ENCODE data around the gene PLA2G4D.

PLA2G4D gene

GRCh38 chr15:42083916-42084315, 10.4 kb downstream of the PLA2G4D start:
- no peaks in the 10 kb centered on the region for H3K4me1 ChIP-seq (ENCODE audit: insufficient read depth, low read length, severe bottlenecking)
- no peaks in the 10 kb centered on the region for H3K9me2 ChIP-seq (ENCODE audit: low read depth, low read length)
- no peak overlapping the region for H3K4me2 ChIP-seq (ENCODE audit: low read length)
- H3K79me2 ChIP-seq (ENCODE audit: insufficient read depth, low read length) = no peaks in the 10 kb centered on the region
- H3F3A ChIP-seq (ENCODE audit: insufficient read depth, low read length) = no peaks in the 10 kb centered on the region
- H2AFZ ChIP-seq (ENCODE audit: low read length) = no peak overlapping the region
- no peaks in the 10 kb centered on the region for H3K27me3 ChIP-seq (ENCODE audit: insufficient read depth, low read length)
- no peaks in the 10 kb centered on the region for H3K9me3 ChIP-seq (ENCODE audit: low read length)
- no peaks in the 10 kb centered on the region for H3K36me3 ChIP-seq (ENCODE audit: insufficient read depth, low read length)
- no peaks in the 10 kb centered on the region for H4K20me1 ChIP-seq (ENCODE audit: insufficient read depth, low read length)
- H3K9ac ChIP-seq (ENCODE audit: low read length) = no peak overlapping the region
- no peak for TF ChIP-seq EZH2 (IDR thresholded peaks at IDR 0.05; ENCODE audit: borderline replicate concordance, low read length)
- no peak overlapping the region for H3K4me3 ChIP-seq (ENCODE audit: low read depth, low read length, poor library complexity, severe bottlenecking)
- H3K27ac ChIP-seq (ENCODE audit: low read depth, low read length, poor library complexity, severe bottlenecking) = no peak overlapping the region

DNA sequence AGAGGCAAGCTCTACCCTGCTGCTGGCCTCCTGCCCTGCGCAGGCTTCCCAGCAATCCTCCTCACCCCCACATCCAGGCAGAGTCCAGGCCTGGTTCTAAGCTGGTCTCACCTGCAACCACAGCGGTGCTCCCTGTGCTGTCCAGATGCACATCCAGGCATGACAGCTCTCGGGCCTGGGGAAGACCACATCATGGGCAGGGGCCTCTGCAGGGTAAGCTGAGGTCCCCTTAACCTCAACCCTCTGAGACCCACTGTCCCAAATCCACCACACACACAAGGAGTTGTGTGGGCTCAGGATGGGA, 10.8 kb downstream of the PLA2G4D start:
- H3K4me2 ChIP-seq (ENCODE audit: low read length) = no peak overlapping the region
- H3K36me3 ChIP-seq (ENCODE audit: insufficient read depth, low read length) = no peaks in the 10 kb centered on the region
- H3K79me2 ChIP-seq (ENCODE audit: insufficient read depth, low read length) = no peaks in the 10 kb centered on the region
- no peaks in the 10 kb centered on the region for H3K4me1 ChIP-seq (ENCODE audit: insufficient read depth, low read length, severe bottlenecking)
- TF ChIP-seq CTCF (IDR thresholded peaks at IDR 0.05; ENCODE audit: low read length) (no peak), EZH2 (IDR thresholded peaks at IDR 0.05; ENCODE audit: borderline replicate concordance, low read length) (no peak)
- no peak overlapping the region for H3K27ac ChIP-seq (ENCODE audit: low read depth, low read length, poor library complexity, severe bottlenecking)
- no peak overlapping the region for H2AFZ ChIP-seq (ENCODE audit: low read length)
- no peaks in the 10 kb centered on the region for H4K20me1 ChIP-seq (ENCODE audit: insufficient read depth, low read length)
- no peaks in the 10 kb centered on the region for H3K9me3 ChIP-seq (ENCODE audit: low read length)
- H3F3A ChIP-seq (ENCODE audit: insufficient read depth, low read length) = no peaks in the 10 kb centered on the region
- H3K27me3 ChIP-seq (ENCODE audit: insufficient read depth, low read length) = no peaks in the 10 kb centered on the region
- H3K9me2 ChIP-seq (ENCODE audit: low read depth, low read length) = no peaks in the 10 kb centered on the region
- H3K4me3 ChIP-seq (ENCODE audit: low read depth, low read length, poor library complexity, severe bottlenecking) = no peak overlapping the region
- H3K9ac ChIP-seq (ENCODE audit: low read length) = no peak overlapping the region

DNA sequence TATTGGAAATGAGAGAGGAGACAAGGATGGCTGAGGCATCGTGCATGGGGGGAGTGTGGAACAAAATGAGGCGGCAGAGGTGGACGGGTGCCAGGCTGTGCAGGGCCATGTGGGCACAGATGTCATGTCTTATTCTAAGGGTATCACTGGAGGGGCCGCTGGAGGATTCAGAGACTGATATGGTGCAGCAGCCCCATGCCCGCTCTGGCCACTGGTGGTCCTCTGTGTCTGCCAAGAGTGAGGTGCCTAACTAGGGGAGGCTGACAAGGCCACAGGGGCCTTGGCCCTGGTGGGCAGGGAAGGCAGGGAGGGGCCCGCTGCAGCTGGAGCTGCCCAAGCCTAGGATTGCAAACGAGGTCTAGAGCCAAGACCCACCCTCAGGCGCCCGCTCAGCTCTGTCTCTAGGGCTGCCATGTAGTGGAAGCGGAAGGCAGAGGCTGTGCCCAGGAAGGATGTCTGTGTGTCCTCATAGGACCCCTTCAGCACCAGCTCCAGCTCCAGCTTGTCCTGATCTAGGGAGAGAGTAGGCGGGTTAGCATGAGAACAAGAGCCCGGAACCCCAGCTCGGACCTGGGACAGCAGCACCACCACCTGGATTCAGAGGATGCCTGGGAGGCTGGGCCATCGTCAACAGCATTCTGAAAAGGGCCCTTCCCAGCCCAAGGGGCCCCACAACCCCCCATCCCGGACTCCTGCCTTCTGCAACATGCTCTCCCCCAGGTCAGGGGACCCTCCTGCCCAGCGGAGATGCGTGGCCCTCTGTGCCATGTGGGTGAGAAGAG, 11.3 kb downstream of the PLA2G4D start:
- Histone ChIP-seq H3K4me3 (ENCODE audit: low read depth, low read length, poor library complexity, severe bottlenecking) (no peak overlapping the region), H2AFZ (ENCODE audit: low read length) (no peak overlapping the region), H3K4me1 (ENCODE audit: insufficient read depth, low read length, severe bottlenecking) (no peaks in the 10 kb centered on the region), H3F3A (ENCODE audit: insufficient read depth, low read length) (no peaks in the 10 kb centered on the region), H4K20me1 (ENCODE audit: insufficient read depth, low read length) (no peaks in the 10 kb centered on the region), H3K4me2 (ENCODE audit: low read length) (no peak overlapping the region), H3K79me2 (ENCODE audit: insufficient read depth, low read length) (no peaks in the 10 kb centered on the region), H3K9ac (ENCODE audit: low read length) (no peak overlapping the region), H3K36me3 (ENCODE audit: insufficient read depth, low read length) (no peaks in the 10 kb centered on the region), H3K9me2 (ENCODE audit: low read depth, low read length) (no peaks in the 10 kb centered on the region), H3K27me3 (ENCODE audit: insufficient read depth, low read length) (no peaks in the 10 kb centered on the region), H3K9me3 (ENCODE audit: low read length) (no peaks in the 10 kb centered on the region), H3K27ac (ENCODE audit: low read depth, low read length, poor library complexity, severe bottlenecking) (no peak overlapping the region)
- TF ChIP-seq EZH2 (IDR thresholded peaks at IDR 0.05; ENCODE audit: borderline replicate concordance, low read length) (no peak), CTCF (IDR thresholded peaks at IDR 0.05; ENCODE audit: low read length) (no peak)

GRCh38 chr15:42082141-42082540, 12.2 kb downstream of the PLA2G4D start:
- no peak overlapping the region for H3K4me2 ChIP-seq (ENCODE audit: low read length)
- H3F3A ChIP-seq (ENCODE audit: insufficient read depth, low read length) = no peaks in the 10 kb centered on the region
- H3K36me3 ChIP-seq (ENCODE audit: insufficient read depth, low read length) = no peaks in the 10 kb centered on the region
- TF ChIP-seq EZH2 (IDR thresholded peaks at IDR 0.05; ENCODE audit: borderline replicate concordance, low read length) (no peak), CTCF (IDR thresholded peaks at IDR 0.05; ENCODE audit: low read length) (no peak)
- no peaks in the 10 kb centered on the region for H3K4me1 ChIP-seq (ENCODE audit: insufficient read depth, low read length, severe bottlenecking)
- H3K9me2 ChIP-seq (ENCODE audit: low read depth, low read length) = no peaks in the 10 kb centered on the region
- H3K27me3 ChIP-seq (ENCODE audit: insufficient read depth, low read length) = no peaks in the 10 kb centered on the region
- no peak overlapping the region for H3K27ac ChIP-seq (ENCODE audit: low read depth, low read length, poor library complexity, severe bottlenecking)
- H3K9me3 ChIP-seq (ENCODE audit: low read length) = no peaks in the 10 kb centered on the region
- no peak overlapping the region for H3K4me3 ChIP-seq (ENCODE audit: low read depth, low read length, poor library complexity, severe bottlenecking)
- H2AFZ ChIP-seq (ENCODE audit: low read length) = no peak overlapping the region
- H3K79me2 ChIP-seq (ENCODE audit: insufficient read depth, low read length) = no peaks in the 10 kb centered on the region
- no peak overlapping the region for H3K9ac ChIP-seq (ENCODE audit: low read length)
- no peaks in the 10 kb centered on the region for H4K20me1 ChIP-seq (ENCODE audit: insufficient read depth, low read length)
